Ovary (tissue), 9 donors: ENCODE results near the gene OR1I1. TPM values are rescaled to one million over a fixed set of nuclear protein-coding genes. Genes with fewer than 3 reads are reported as not detected.
"Not testable (repeated sequence)": the region's sequence is repeated elsewhere in the genome, so short reads cannot be mapped to it uniquely, and the experiment has no call there.

Experiments
- DNase-seq, 5 donors: peaks; one replicate each; pipeline ENCODE4 v3.0.0-alpha.2; 2019 to 2020
- H3K27ac ChIP-seq, 2 donors: fragments of 200-600 bp; one replicate each; pipeline versions ENCODE4 v1.5.1 to v1.8.0; 2019 to 2022
- H3K27me3 ChIP-seq: fragments of 200-600 bp; one replicate; pipeline ENCODE4 v1.8.0; 2022
- H3K36me3 ChIP-seq: fragments of 200-600 bp; sonication (generic); one replicate; pipeline ENCODE4 v1.5.1; 2019
- H3K4me1 ChIP-seq: one replicate; pipeline ENCODE4 v1.8.1; 2013; ENCODE audit warnings: mild to moderate bottlenecking, moderate library complexity; ENCODE audit not compliant: insufficient read depth
- H3K4me3 ChIP-seq: fragments of 200-600 bp; sonication (generic); one replicate; pipeline ENCODE4 v1.5.1; 2017
- H3K9me3 ChIP-seq, 2 donors: fragments of 200-600 bp in 1 of 2; sonication (generic) in 1 of 2; one replicate each; pipeline versions ENCODE4 v1.5.1 to v1.8.1; 2013 to 2019; ENCODE audit warnings: mild to moderate bottlenecking in 1 of 2, moderate library complexity in 1 of 2
- EP300 ChIP-seq: sonication (generic); formaldehyde crosslinking; IDR thresholded peaks from one replicate; pipeline ENCODE4 v1.6.1; 2017; ENCODE audit warnings: antibody characterized with exemption
- POLR2A ChIP-seq: fragments of 450-650 bp; IDR thresholded peaks from one replicate; pipeline ENCODE4 v1.6.1; 2017; ENCODE audit warnings: antibody characterized with exemption, mild to moderate bottlenecking, moderate library complexity
- WGBS, 3 donors: extraction: QIAGEN DNeasy Blood & Tissue Kit in 1 of 3; methylation state at CpG; one replicate each; pipeline versions ENCODE4 v1.1.5 to v1.1.7; 2013 to 2017; 5-methylcytosine and 5-hydroxymethylcytosine counted together
- intact Hi-C, 4 donors: fragments of 100-400 bp; cut with DNase I; formaldehyde crosslinking; loops; one replicate each; pipeline versions ENCODE4 v1.11.0 to v1.15.1; 2022 to 2023
- polyA plus RNA-seq, 2 donors: library from polyadenylated mRNA; stranded (reverse); fragments of 200-250 nt in 1 of 2; fragments of 350-450 nt in 1 of 2; fragmentation: Illumina TruSeq in 1 of 2; extraction: RNeasy Lipid Tissue Mini Kit (QIAGEN cat#74804) in 1 of 2; gene quantifications; one replicate each; pipeline ENCODE4 v1.2.3, GENCODE V29; 2013 to 2014
- total RNA-seq, 7 donors: library from RNA; depleted of rRNA in 2 of 7; stranded (reverse); fragments of >200 nt in 2 of 7; fragmentation: NEBNext Ultra II Directional in 3 of 7; extraction: Animal tissue kit (Norgen Biotek cat#: 25700) in 3 of 7; gene quantifications; one replicate each; pipeline versions ENCODE4 v1.1.0 to v1.2.4, GENCODE V29; 2016 to 2023
- TF ChIP-seq, protein P1 (sequence below), 3 donors: fragments of 450-650 bp in 2 of 3; fragments of 200-600 bp in 1 of 3; IDR thresholded peaks; one replicate each; pipeline versions ENCODE4 v1.5.1 to v1.8.0; 2016 to 2022; ENCODE audit warnings: antibody characterized with exemption in 3 of 3, mild to moderate bottlenecking in 1 of 3
- donor health status: DM: no; HTN: no; CAD: no; lungs with moderate emphysema.
- donor health status: DM: no; HTN: no; CAD: no.
- donor health status: Bipolar disorder and iron deficiency.
- donor health status: DM: yes; HTN: yes; CAD: no.
- donor health status: DM: no; HTN: no; CAD: no.
- donor health status: DM: yes; HTN: yes; CAD: no.

OR1I1 gene
- total and polyA plus RNA-seq, 9 donors: not detected

DNA sequence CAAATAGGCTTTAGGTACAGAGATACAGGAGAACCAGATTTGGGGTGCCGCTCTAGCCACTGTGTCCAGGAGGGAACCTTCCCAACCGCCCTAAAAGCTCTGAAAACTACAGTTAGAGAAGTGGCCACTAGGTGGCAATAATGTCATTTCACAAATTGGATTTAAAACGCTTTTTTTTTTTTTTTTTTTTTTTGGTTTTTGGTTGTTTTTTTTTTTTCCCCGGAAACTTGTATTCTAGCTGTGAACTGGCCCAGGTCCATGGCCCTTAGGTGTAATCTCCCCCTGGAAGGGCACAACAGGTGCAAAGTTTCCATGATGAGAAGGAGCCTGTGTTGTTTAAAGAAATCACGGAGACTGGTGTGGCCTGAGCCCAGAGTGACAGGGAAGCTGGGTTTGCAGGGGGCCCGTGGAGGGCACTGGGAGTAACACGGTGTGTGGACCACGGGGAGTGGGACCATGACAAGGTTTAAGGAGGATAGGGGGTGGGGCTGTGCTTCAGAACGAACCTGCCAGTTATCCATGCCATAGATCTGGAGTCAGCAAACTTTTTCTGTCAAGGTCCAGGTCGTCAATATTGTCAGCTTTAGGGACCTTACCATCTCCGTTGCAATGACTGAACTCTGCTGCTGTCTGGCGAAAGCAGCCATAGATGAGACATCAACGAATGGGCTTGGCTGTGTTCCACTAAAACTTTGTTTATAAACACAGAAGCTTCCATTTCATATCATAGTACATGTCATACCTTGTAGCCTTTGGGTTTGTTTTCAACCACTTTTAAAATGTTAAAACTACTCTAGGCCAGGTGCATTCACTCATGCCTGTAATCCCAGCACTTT is 10.1 kb downstream of the OR1I1 start:
- Histone ChIP-seq H3K27me3 (no peaks in the 10 kb centered on the region), H3K4me1 (no peaks in the 10 kb centered on the region), H3K27ac (no peak overlapping the region), H3K9me3 (no peaks in the 10 kb centered on the region), H3K36me3 (no peaks in the 10 kb centered on the region), H3K4me3 (no peak overlapping the region)
- peak in 2 of 5 donors; percentile 45 to 51 for DNase-seq
- WGBS, 3 donors: 4 to 9% (median 6%) methylated on average over 13 of the region's 13 CpGs
- TF ChIP-seq, protein P1, sequence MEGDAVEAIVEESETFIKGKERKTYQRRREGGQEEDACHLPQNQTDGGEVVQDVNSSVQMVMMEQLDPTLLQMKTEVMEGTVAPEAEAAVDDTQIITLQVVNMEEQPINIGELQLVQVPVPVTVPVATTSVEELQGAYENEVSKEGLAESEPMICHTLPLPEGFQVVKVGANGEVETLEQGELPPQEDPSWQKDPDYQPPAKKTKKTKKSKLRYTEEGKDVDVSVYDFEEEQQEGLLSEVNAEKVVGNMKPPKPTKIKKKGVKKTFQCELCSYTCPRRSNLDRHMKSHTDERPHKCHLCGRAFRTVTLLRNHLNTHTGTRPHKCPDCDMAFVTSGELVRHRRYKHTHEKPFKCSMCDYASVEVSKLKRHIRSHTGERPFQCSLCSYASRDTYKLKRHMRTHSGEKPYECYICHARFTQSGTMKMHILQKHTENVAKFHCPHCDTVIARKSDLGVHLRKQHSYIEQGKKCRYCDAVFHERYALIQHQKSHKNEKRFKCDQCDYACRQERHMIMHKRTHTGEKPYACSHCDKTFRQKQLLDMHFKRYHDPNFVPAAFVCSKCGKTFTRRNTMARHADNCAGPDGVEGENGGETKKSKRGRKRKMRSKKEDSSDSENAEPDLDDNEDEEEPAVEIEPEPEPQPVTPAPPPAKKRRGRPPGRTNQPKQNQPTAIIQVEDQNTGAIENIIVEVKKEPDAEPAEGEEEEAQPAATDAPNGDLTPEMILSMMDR (IDR thresholded peaks at IDR 0.05): peak; percentile 23 to 70 (median 42)
- no peak for TF ChIP-seq EP300
- TF ChIP-seq POLR2A: no peak
- intact Hi-C loops: loop anchor here (5.0 to 10.0 kb wide), 3 partner anchors 53 to 465 kb away; no protein-coding TSS in a partner anchor

DNA sequence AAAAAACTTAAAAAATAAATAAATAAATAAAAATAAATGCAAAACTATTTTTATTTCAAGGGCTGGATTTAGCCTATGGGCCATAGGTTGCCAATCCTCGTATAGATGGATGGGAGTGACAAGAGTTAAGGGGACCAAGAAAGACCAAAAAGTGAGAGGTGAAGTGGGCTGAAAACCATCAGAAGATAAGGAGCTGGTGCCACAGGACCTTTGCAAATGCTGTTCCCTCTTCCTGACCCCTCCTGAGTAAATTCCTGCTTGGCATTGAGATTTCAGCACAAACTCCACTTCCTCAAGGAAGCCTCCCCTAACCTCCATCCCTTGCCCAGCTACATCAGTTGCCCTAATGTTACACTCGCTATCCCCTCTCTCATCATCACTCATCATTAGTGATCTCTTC is 11.0 kb downstream of the OR1I1 start:
- no peak for DNase-seq
- Histone ChIP-seq H3K27ac (no peak overlapping the region), H3K4me1 (no peaks in the 10 kb centered on the region), H3K9me3 (no peaks in the 10 kb centered on the region), H3K36me3 (no peaks in the 10 kb centered on the region), H3K27me3 (no peaks in the 10 kb centered on the region), H3K4me3 (no peak overlapping the region)
- intact Hi-C loops: loop anchor here (5.0 to 10.0 kb wide), 3 partner anchors 52 to 464 kb away; no protein-coding TSS in a partner anchor
- WGBS, 3 donors: 68 to 82% (median 78%) methylated on average over 2 of the region's 2 CpGs
- TF ChIP-seq POLR2A (no peak), EP300 (no peak)
- TF ChIP-seq, protein P1 (IDR thresholded peaks at IDR 0.05): no peak

DNA sequence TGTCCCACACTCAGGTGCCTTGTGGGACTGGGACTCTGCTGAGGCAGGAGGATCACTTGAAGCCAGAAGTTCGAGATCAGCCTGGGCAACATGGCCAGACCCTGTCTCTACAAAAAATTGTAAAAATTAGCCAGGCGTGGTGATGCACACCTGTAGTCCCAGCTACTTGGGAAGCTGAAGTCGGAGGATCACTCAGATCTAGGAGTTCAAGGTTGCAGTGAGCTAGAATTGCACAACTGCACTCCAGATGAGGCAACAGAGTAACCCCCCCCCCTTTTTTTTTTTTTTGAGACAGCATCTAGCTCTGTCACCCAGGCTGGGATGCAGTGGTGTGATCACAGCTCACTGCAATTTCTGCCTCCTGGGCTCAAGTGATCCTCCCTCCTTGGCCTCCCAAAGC is 14.2 kb downstream of the OR1I1 start:
- intact Hi-C loops: loop anchor here in 2 of 4 donors (5.0 to 10.0 kb wide), 2 partner anchors 49 to 61 kb away; no protein-coding TSS in a partner anchor
- H3K27ac ChIP-seq: no peak overlapping the region
- no peak overlapping the region for H3K4me3 ChIP-seq
- no peaks in the 10 kb centered on the region for H3K4me1 ChIP-seq
- DNase-seq: no peak
- no peaks in the 10 kb centered on the region for H3K27me3 ChIP-seq
- no peaks in the 10 kb centered on the region for H3K36me3 ChIP-seq
- 61 to 82% (median 72%) methylated on average over 3 of the region's 3 CpGs for WGBS, 3 donors
- TF ChIP-seq, protein P1 (IDR thresholded peaks at IDR 0.05): no peak
- no peak for TF ChIP-seq POLR2A
- TF ChIP-seq EP300: no peak
- no peaks in the 10 kb centered on the region for H3K9me3 ChIP-seq

DNA sequence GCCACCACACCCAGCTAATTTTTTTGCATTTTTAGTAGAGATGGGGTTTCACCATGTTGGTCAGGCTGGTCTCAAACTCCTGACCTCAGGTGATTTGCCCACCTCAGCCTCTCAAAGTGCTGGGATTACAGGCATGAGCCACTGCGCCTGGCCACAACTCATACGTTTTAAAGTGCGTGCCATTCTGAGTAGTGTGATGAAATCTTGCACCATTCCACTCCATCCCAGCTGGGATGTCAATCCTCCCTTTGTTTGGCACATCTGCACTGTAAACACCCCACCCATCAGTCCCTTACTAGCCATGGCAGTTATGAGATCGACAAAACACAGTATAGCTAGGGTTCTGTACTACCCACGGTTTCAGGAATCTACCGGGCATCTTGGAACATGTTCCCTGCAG is 16.0 kb downstream of the OR1I1 start:
- not testable (repeated sequence) for H3K27ac ChIP-seq, H3K4me1 ChIP-seq, H3K27me3 ChIP-seq, DNase-seq, H3K36me3 ChIP-seq, H3K9me3 ChIP-seq, H3K4me3 ChIP-seq
- intact Hi-C loops: loop anchor here in 2 of 4 donors (5.0 to 10.0 kb wide), 2 partner anchors 47 to 59 kb away; no protein-coding TSS in a partner anchor
- 54 to 65% (median 62%) methylated on average over 6 of the region's 6 CpGs for WGBS, 3 donors

DNA sequence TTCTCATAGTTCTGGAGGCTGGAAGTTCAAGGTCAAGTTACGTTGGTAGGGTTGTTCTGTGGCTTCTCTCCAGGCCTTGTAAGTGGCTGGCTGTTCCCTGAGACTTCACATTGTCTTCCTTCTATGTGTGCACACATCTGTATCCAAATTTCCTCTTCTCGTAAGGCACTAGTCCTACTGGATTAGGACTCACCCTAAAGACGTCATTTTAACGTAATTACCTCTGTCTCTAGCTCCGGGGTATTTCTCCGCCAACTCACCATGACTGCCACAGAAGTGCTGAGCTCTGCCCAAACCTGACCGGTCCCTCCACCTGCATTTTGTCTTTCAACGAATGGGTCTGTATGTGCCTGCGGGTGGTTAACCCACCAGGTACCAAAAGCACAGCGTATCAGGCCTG is 16.4 kb downstream of the OR1I1 start:
- no peak overlapping the region for H3K4me3 ChIP-seq
- intact Hi-C loops: loop anchor here in 2 of 4 donors (5.0 to 10.0 kb wide), 2 partner anchors 46 to 59 kb away; no protein-coding TSS in a partner anchor
- no peaks in the 10 kb centered on the region for H3K27me3 ChIP-seq
- H3K27ac ChIP-seq: no peak overlapping the region
- 70 to 80% (median 76%) methylated on average over 10 of the region's 10 CpGs for WGBS, 3 donors
- TF ChIP-seq, protein P1 (IDR thresholded peaks at IDR 0.05): no peak
- no peak for TF ChIP-seq POLR2A
- TF ChIP-seq EP300: no peak
- no peak for DNase-seq
- H3K36me3 ChIP-seq: no peaks in the 10 kb centered on the region
- no peaks in the 10 kb centered on the region for H3K9me3 ChIP-seq
- H3K4me1 ChIP-seq: no peaks in the 10 kb centered on the region
